Measurements from ENCODE around the gene KLHL8.

KLHL8 gene

GRCh38 chr4:87118826-87119225 is 101.6 kb downstream of the KLHL8 start:
- DNase-seq: no peak

DNA sequence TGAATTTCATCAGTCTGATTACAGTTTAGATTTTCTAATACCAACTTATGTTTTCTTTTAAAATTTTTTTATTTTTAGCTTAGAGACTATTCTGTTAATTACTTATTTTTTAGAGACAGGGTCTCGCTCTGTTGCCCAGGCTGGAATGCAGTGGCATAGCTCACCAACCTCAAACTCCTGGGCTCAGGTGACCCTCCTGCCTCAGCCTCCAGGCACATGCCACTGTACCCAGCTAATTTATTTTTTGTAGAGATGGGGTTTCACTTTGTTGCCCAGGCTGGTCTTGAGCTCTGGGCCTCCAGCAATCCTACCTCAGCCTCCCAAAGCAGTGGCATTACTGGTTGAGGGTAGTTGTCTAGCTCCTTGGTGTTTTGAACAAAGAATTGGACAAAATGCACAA is 102.0 kb downstream of the KLHL8 start:
- no peak for DNase-seq

DNA sequence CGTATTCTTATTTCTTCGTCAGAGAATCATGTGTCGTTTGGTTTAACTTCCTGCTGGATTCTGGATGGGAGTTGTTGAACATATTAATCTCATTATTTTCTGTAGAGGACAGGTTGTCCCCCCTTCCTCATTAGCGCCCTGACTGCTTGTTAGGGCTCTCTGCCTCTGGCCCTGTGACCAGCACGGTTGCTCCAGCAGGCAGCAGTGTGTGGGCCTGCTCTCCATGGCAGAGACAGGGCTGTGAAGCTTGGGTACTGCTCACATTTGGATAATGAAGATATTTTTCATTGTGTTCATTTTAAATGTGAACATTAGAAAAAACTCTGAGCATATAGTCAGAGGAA is 102.7 kb downstream of the KLHL8 start:
- no peak for DNase-seq

DNA sequence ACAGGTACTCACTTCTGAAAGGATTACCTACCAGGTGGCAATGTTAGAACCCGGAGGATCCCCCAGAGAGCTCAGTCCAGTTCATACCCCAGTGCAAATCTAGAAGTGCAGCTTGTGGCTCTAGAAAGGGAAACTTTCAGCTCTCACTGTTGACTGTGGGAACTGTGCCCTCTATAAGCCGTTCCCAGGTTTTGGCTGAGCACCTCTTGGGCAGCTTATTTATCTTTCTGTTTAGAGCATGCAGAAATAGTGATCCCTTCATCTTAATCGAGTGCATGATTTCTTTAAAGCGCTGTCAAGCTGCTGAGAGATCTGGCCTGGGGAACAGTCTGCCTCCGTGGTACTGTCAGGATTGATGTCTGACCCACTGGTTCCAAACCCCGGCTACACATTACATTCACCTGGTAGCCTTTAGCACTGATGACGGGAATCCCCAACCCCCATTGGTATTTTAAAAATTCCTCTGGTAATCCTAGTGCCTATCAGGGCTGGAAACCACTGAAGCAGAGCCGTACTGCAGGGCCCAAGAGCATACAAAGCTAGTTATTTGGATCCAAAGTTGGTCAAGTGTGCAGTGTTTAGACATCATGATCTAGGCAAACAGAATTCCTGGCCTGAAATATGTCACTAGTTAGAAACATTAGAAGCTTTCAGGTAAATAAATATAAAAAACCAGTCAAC is 103.2 kb downstream of the KLHL8 start:
- DNase-seq: no peak

DNA sequence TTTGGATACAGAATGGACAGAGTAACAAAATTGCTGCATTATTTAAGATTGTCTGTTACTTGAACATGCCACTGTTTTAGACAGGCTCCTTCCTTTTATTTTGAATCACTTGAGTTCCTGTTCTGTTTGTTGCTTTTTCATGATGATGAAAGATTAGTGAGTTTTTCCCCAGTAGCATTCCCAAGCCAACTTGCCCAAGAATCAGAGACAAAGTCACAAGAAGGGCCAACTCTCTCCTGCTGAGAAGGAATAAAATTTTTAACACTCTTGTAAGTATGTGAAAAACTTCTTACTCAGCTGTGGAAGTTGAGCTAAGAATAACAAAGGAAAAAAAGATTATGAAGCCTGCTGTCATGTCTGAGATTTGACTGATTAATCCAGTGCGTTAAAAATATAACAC is 104.2 kb downstream of the KLHL8 start:
- DNase-seq: no peak

GRCh38 chr4:87114245-87115062 is 106.0 kb downstream of the KLHL8 start:
- no peak for DNase-seq

- no peak for DNase-seq
Measured at GRCh38 chr4:87112063-87112462, 108.4 kb downstream of the KLHL8 start.
